ENCODE results near the gene ZBTB9. TPM values are rescaled to one million over a fixed set of nuclear protein-coding genes. Genes with fewer than 3 reads are reported as not detected.
A peak's percentile ranks its signal among the peaks of the same experiment; 100 is the strongest.

Gene ZBTB9
- total RNA-seq, 1 experiment from 2014 or later: 19.4 TPM

- TF ChIP-seq ZNF281 (CRISPR knock-in tag; IDR thresholded peaks at IDR 0.05): peak; percentile 44; the same call in 1 of the 2 replicates
- TF ChIP-seq PREB (CRISPR knock-in tag; IDR thresholded peaks at IDR 0.05; ENCODE audit: borderline replicate concordance): peak; percentile 60; the same call in 1 of the 2 replicates
- peak; percentile 87 for TF ChIP-seq GABPB1 (CRISPR knock-in tag; IDR thresholded peaks at IDR 0.05)
- TF ChIP-seq FOXP1 (CRISPR knock-in tag; IDR thresholded peaks at IDR 0.05; ENCODE audit: borderline replicate concordance): peak; percentile 95
- TF ChIP-seq AR (CRISPR knock-in tag; IDR thresholded peaks at IDR 0.05): peak; percentile 80; the same call in 1 of the 2 replicates
- no peak for TF ChIP-seq ZNF138 (CRISPR knock-in tag; conservative IDR thresholded peaks at IDR 0.05)
- TF ChIP-seq ATF3 (CRISPR knock-in tag; conservative IDR thresholded peaks at IDR 0.05): no peak
- TF ChIP-seq PRRX2 (CRISPR knock-in tag; IDR thresholded peaks at IDR 0.05): peak; percentile 69
- no peak for TF ChIP-seq USF2 (CRISPR knock-in tag; IDR thresholded peaks at IDR 0.05)
- TF ChIP-seq AFF4 (CRISPR knock-in tag; IDR thresholded peaks at IDR 0.05; ENCODE audit: borderline replicate concordance): no peak
- peak; percentile 85; the same call in 1 of the 2 replicates for TF ChIP-seq CREB1 (CRISPR knock-in tag; IDR thresholded peaks at IDR 0.05)
Observed at GRCh38 chr6:33454009-33454946, at the start of gene ZBTB9 (continued).

- Mint-ChIP-seq H3K36me3 (peaks cover 63% of the 10 kb centered on the region), H3K27me3 (ENCODE audit: low read depth) (no peaks in the 10 kb centered on the region), H3K4me1 (peaks cover 7% of the 10 kb centered on the region), H3K27ac (no peak overlapping the region), H3K4me3 (no peak overlapping the region), H3K9me3 (no peaks in the 10 kb centered on the region)
- DNase-seq (ENCODE audit: low spot score) (no peak), ATAC-seq (no peak)
- ChIA-PET POLR2A (no interaction called here), CTCF (interaction anchor here (0.5 kb wide), 1 partner anchor 107 kb away, joined by 3 read pairs; no protein-coding TSS in a partner anchor)
- TF ChIP-seq TEAD1 (CRISPR knock-in tag; IDR thresholded peaks at IDR 0.05) (no peak), NR1H2 (CRISPR knock-in tag; IDR thresholded peaks at IDR 0.05) (no peak), E2F4 (CRISPR knock-in tag; IDR thresholded peaks at IDR 0.05; ENCODE audit: borderline replicate concordance, low read depth) (no peak), OVOL2 (CRISPR knock-in tag; IDR thresholded peaks at IDR 0.05; ENCODE audit: borderline replicate concordance) (no peak), MAX (CRISPR knock-in tag; IDR thresholded peaks at IDR 0.05) (no peak), NR3C1 (CRISPR knock-in tag; conservative IDR thresholded peaks at IDR 0.05; ENCODE audit: low read depth) (no peak), ZNF416 (CRISPR knock-in tag; IDR thresholded peaks at IDR 0.05) (no peak), FOXP1 (CRISPR knock-in tag; IDR thresholded peaks at IDR 0.05; ENCODE audit: borderline replicate concordance) (no peak)
Observed at GRCh38 chr6:33404884-33405283, 49.5 kb upstream of the ZBTB9 start.

Data from WTC11 (cell line).